A673 (cell line): ENCODE results near the gene IL10RA. TPM values are rescaled to one million over a fixed set of nuclear protein-coding genes. Genes with fewer than 3 reads are reported as not detected.
A peak's percentile ranks its signal among the peaks of the same experiment; 100 is the strongest.

Experiments used
- BruUV-seq: library from RNA; stranded (reverse); fragments of 400-500 nt; replicated peaks from 2 replicates; lab custom pipeline; 2021; lab: Mats Ljungman, UMichigan
- CTCF ChIA-PET: fragments of 300-600 bp; sonication (Branson Sonifier 250); formaldehyde crosslinking; loops from one replicate; lab custom pipeline; 2022; ENCODE audit warnings: antibody characterized with exemption; lab: Charles Lee
- POLR2A ChIA-PET: fragments of 300-600 bp; sonication (Branson Sonifier 250); formaldehyde crosslinking; loops from one replicate; lab custom pipeline; 2022; ENCODE audit warnings: antibody characterized with exemption; ENCODE audit not compliant: low non-redundant PET; lab: Charles Lee
- DNase-seq: peaks from one replicate; pipeline ENCODE4 v3.0.0-alpha.2; 2015; ENCODE audit warnings: low spot score
- H3K27ac ChIP-seq: fragments of 200-600 bp; sonication (generic); 2 replicates; pipeline ENCODE4 v1.5.1; 2016; ENCODE audit warnings: mixed run types, low read depth, mild to moderate bottlenecking, mixed read lengths, antibody characterized with exemption, low read length; ENCODE audit not compliant: poor library complexity, severe bottlenecking
- H3K27me3 ChIP-seq: fragments of 200-600 bp; sonication (generic); replicated peaks from 2 replicates; pipeline ENCODE4 v1.6.1; 2017; ENCODE audit warnings: mixed run types, low read depth, mild to moderate bottlenecking, mixed read lengths, antibody characterized with exemption, low read length; ENCODE audit not compliant: insufficient read depth, poor library complexity
- H3K36me3 ChIP-seq: fragments of 200-600 bp; sonication (generic); 2 replicates; pipeline ENCODE4 v1.6.1; 2016; ENCODE audit warnings: mixed run types, mild to moderate bottlenecking, mixed read lengths, antibody characterized with exemption, low read length; ENCODE audit not compliant: insufficient read depth, poor library complexity, severe bottlenecking
- H3K4me1 ChIP-seq: fragments of 200-600 bp; sonication (generic); 2 replicates; pipeline ENCODE4 v1.6.1; 2017; ENCODE audit warnings: mixed run types, mild to moderate bottlenecking, mixed read lengths, antibody characterized with exemption, low read length; ENCODE audit not compliant: insufficient read depth, poor library complexity, severe bottlenecking
- H3K4me3 ChIP-seq: fragments of 200-600 bp; sonication (generic); 2 replicates; pipeline ENCODE4 v1.5.1; 2016; ENCODE audit warnings: low read depth, mixed run types, mild to moderate bottlenecking, mixed read lengths, low read length; ENCODE audit not compliant: poor library complexity, severe bottlenecking
- H3K9me3 ChIP-seq: fragments of 200-600 bp; sonication (generic); 2 replicates; pipeline ENCODE4 v1.6.1; 2016; ENCODE audit warnings: mixed run types, low read depth, mild to moderate bottlenecking, mixed read lengths, antibody characterized with exemption, low read length; ENCODE audit not compliant: poor library complexity, severe bottlenecking
- EZH2 ChIP-seq: fragments of 200-600 bp; sonication (generic); IDR thresholded peaks from 2 replicates; pipeline ENCODE4 v1.6.1; 2017; ENCODE audit warnings: borderline replicate concordance, low read depth, mild to moderate bottlenecking, mixed read lengths, antibody characterized with exemption, low read length; ENCODE audit not compliant: poor library complexity, severe bottlenecking
- intact Hi-C: fragments of 100-400 bp; cut with micrococcal nuclease; formaldehyde crosslinking; loops from one replicate; pipeline ENCODE4 v1.10.0; 2022; ENCODE audit not compliant: unreplicated experiment
- total RNA-seq: library from RNA; stranded (reverse); gene quantifications from 2 replicates; pipeline ENCODE4 v1.2.3, GENCODE V29; 2021
- TF ChIP-seq, protein P1 (sequence below): fragments of 300-800, 200-600 bp; sonication (generic); conservative IDR thresholded peaks from 2 replicates; pipeline ENCODE4 v1.5.1; 2017; ENCODE audit warnings: low read depth, mild to moderate bottlenecking, antibody characterized with exemption, low read length, moderate library complexity, mixed read lengths

IL10RA gene
- total RNA-seq, 1 experiment from 2014 or later, result not detected

DNA sequence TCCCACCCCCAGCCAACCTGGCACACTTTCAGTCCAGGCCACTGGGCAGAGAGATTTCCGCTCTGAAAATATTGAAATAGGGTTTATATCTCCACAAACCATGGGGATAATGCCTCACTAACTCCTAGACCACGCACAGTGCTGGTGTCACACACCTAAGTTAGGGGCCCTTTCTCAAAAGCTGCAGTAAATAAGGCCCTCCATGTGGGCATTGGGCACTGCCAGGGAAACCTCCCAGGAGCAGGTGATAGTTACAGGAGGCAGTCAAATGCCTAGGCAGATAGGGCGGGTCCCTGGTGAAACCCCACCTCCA lies 3.1 kb upstream of the IL10RA start:
- no TSS peak for BruUV-seq
- H3K4me1 ChIP-seq, result peaks cover 4% of the 10 kb centered on the region
- CTCF ChIA-PET, result no interaction called here
- no peak for TF ChIP-seq EZH2
- TF ChIP-seq, protein P1, sequence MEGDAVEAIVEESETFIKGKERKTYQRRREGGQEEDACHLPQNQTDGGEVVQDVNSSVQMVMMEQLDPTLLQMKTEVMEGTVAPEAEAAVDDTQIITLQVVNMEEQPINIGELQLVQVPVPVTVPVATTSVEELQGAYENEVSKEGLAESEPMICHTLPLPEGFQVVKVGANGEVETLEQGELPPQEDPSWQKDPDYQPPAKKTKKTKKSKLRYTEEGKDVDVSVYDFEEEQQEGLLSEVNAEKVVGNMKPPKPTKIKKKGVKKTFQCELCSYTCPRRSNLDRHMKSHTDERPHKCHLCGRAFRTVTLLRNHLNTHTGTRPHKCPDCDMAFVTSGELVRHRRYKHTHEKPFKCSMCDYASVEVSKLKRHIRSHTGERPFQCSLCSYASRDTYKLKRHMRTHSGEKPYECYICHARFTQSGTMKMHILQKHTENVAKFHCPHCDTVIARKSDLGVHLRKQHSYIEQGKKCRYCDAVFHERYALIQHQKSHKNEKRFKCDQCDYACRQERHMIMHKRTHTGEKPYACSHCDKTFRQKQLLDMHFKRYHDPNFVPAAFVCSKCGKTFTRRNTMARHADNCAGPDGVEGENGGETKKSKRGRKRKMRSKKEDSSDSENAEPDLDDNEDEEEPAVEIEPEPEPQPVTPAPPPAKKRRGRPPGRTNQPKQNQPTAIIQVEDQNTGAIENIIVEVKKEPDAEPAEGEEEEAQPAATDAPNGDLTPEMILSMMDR, result no peak
- H3K27ac ChIP-seq, result no peak overlapping the region
- no peak for DNase-seq
- no peak overlapping the region for H3K4me3 ChIP-seq
- peaks cover 57% of the 10 kb centered on the region for H3K27me3 ChIP-seq
- H3K36me3 ChIP-seq, result no peaks in the 10 kb centered on the region
- POLR2A ChIA-PET, result no interaction called here
- intact Hi-C loops, result no loop called here
- no peaks in the 10 kb centered on the region for H3K9me3 ChIP-seq

DNA sequence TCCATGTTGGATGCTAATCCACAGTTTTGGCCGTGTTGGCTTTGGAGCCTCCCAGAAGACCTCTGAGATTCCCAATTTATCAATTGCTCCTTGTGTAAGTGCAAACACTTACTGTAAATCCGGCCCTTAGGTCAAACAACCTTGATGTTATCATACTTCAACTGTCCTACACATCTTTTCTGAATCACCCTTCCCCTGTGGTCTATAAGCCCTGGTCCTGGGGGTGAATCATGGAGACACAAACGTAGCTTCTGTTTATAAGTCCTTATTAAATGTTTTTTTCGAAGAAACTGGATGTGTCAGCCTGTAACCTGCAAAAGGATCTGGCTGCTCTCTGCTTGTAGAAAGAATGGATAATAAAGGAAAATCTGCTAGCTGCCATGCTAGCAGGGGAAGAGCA lies 1.7 kb upstream of the IL10RA start:
- intact Hi-C loops, result no loop called here
- no TSS peak for BruUV-seq
- Histone ChIP-seq H3K27ac (no peak overlapping the region), H3K4me1 (peaks cover 4% of the 10 kb centered on the region), H3K9me3 (no peaks in the 10 kb centered on the region), H3K27me3 (peaks cover 58% of the 10 kb centered on the region), H3K36me3 (no peaks in the 10 kb centered on the region), H3K4me3 (no peak overlapping the region)
- POLR2A ChIA-PET, result no interaction called here
- CTCF ChIA-PET, result no interaction called here
- DNase-seq, result no peak
- TF ChIP-seq, protein P1, result no peak
- TF ChIP-seq EZH2, result no peak

GRCh38 chr11:117986981-117987574 lies 884 bp downstream of the IL10RA start:
- H3K4me3 ChIP-seq, result no peak overlapping the region
- H3K9me3 ChIP-seq, result no peaks in the 10 kb centered on the region
- no TSS peak for BruUV-seq
- H3K27me3 ChIP-seq, result peaks cover 41% of the 10 kb centered on the region
- no peaks in the 10 kb centered on the region for H3K36me3 ChIP-seq
- peaks cover 4% of the 10 kb centered on the region for H3K4me1 ChIP-seq
- DNase-seq, result no peak
- ChIA-PET CTCF (no interaction called here), POLR2A (no interaction called here)
- no peak overlapping the region for H3K27ac ChIP-seq
- peak; percentile 34 for TF ChIP-seq EZH2
- TF ChIP-seq, protein P1, result no peak
- intact Hi-C loops, result no loop called here
